Measurements from ENCODE around the gene KDM4C.

DNA sequence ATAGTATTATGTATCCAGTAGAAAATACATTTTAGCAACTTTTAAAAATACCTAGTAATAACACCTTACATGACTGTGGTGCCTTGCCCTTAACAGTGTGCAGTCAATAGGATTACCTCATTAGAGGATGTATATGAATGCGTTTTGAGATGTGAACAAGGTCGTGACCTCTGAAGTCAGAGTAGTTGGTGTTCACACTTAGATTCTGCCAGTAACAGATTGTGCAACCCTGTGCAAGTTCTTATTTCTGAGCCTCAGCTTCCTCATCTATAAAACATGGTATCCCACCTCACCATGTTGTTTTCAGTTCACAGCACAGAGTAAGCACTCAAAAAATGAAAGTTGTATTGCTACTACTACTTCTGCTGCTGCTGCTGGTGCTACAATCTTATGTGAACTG, 347.3 kb downstream of the KDM4C start:
- TF ChIP-seq, protein P1, sequence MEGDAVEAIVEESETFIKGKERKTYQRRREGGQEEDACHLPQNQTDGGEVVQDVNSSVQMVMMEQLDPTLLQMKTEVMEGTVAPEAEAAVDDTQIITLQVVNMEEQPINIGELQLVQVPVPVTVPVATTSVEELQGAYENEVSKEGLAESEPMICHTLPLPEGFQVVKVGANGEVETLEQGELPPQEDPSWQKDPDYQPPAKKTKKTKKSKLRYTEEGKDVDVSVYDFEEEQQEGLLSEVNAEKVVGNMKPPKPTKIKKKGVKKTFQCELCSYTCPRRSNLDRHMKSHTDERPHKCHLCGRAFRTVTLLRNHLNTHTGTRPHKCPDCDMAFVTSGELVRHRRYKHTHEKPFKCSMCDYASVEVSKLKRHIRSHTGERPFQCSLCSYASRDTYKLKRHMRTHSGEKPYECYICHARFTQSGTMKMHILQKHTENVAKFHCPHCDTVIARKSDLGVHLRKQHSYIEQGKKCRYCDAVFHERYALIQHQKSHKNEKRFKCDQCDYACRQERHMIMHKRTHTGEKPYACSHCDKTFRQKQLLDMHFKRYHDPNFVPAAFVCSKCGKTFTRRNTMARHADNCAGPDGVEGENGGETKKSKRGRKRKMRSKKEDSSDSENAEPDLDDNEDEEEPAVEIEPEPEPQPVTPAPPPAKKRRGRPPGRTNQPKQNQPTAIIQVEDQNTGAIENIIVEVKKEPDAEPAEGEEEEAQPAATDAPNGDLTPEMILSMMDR (IDR thresholded peaks at IDR 0.05 in 8 of 11, conservative IDR thresholded peaks at IDR 0.05 in 3 of 11) = no peak
- TF ChIP-seq POLR2A (IDR thresholded peaks at IDR 0.05) (no peak), POLR2AphosphoS5 (IDR thresholded peaks at IDR 0.05) (no peak)
